ENCODE results near the gene TBC1D22A.

DNA sequence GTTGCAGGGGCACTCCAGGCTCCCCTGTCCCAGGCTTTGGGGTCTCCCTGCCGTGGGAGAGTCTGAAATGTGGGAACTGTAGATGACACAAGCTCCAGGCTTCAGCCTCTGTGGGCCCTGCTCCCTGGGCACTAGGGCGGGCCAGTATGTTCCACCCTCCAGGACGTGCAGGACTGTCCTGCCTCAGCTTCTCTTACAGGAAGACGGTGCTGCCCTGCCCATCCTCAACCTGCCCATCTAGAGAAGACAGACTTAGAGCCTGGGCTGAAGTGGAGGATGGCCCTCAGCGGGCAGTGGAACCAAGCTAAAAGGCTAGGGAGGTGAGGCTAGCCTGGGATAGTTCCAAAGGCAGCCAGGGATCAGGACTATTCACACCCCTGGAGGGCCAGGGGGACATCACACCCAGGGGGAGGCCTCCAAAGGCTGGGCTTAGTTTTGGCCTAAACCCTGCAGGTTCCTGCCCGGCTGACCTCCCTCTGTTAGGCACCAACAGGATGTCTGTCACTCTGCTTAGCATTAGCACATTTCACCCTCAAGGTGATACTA is 20.4 kb upstream of the TBC1D22A start:
- TF ChIP-seq ZBTB33 (IDR thresholded peaks at IDR 0.05) (no peak), FOS (IDR thresholded peaks at IDR 0.05; ENCODE audit: borderline replicate concordance, extremely low read depth, insufficient read length) (no peak), ZZZ3 (IDR thresholded peaks at IDR 0.05; ENCODE audit: control insufficient read depth, insufficient read length, low read depth) (no peak), NFXL1 (IDR thresholded peaks at IDR 0.05; ENCODE audit: borderline replicate concordance) (no peak), ZNF207 (IDR thresholded peaks at IDR 0.05; ENCODE audit: borderline replicate concordance) (no peak), CTCF (IDR thresholded peaks at IDR 0.05 in 2 of 3, conservative IDR thresholded peaks at IDR 0.05 in 1 of 3; ENCODE audit: control insufficient read depth in 2 of 3, extremely low read depth in 1 of 3, insufficient read depth in 1 of 3, low read depth in 3 of 3, low read length in 3 of 3) (no peak), RCOR1 (conservative IDR thresholded peaks at IDR 0.05; ENCODE audit: low read depth, low read length) (no peak), PRDM15 (CRISPR knock-in tag; IDR thresholded peaks at IDR 0.05) (no peak), BRCA1 (IDR thresholded peaks at IDR 0.05; ENCODE audit: low read depth, low read length) (no peak), MTA2 (IDR thresholded peaks at IDR 0.05; ENCODE audit: low read depth) (no peak), CBX3 (IDR thresholded peaks at IDR 0.05; ENCODE audit: borderline replicate concordance, low read depth) (no peak), ATF2 (IDR thresholded peaks at IDR 0.05; ENCODE audit: low read length) (no peak)
- TF ChIP-seq, protein P1, sequence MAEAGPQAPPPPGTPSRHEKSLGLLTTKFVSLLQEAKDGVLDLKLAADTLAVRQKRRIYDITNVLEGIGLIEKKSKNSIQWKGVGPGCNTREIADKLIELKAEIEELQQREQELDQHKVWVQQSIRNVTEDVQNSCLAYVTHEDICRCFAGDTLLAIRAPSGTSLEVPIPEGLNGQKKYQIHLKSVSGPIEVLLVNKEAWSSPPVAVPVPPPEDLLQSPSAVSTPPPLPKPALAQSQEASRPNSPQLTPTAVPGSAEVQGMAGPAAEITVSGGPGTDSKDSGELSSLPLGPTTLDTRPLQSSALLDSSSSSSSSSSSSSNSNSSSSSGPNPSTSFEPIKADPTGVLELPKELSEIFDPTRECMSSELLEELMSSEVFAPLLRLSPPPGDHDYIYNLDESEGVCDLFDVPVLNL (IDR thresholded peaks at IDR 0.05; ENCODE audit: low read depth, low read length), result no peak
- TF ChIP-seq, protein P2, sequence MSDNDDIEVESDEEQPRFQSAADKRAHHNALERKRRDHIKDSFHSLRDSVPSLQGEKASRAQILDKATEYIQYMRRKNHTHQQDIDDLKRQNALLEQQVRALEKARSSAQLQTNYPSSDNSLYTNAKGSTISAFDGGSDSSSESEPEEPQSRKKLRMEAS (IDR thresholded peaks at IDR 0.05; ENCODE audit: low read depth, low read length), result no peak

Data from GM12878 (cell line).